Measurements from ENCODE around the gene OR52E6. TPM values are rescaled to one million over a fixed set of nuclear protein-coding genes. Genes with fewer than 3 reads are reported as not detected.

The OR52E6 gene
- total RNA-seq, 1 donor from 2014 or later, result not detected

Other genes with a start within 250 kb of the OR52E6 start
- 10.1 TPM for gene TRIM6, start 245.3 kb downstream of the OR52E6 start, total RNA-seq (ENCODE audit: unreplicated experiment)
- 0.64 TPM for gene TRIM34, start 216.9 kb downstream of the OR52E6 start, total RNA-seq (ENCODE audit: unreplicated experiment)
- gene TRIM5, start 156.8 kb downstream of the OR52E6 start, total RNA-seq (ENCODE audit: unreplicated experiment), result 114 TPM
- 1.2 TPM for gene TRIM22, start 152.1 kb downstream of the OR52E6 start, total RNA-seq (ENCODE audit: unreplicated experiment)
- gene OR56B1, start 105.4 kb downstream of the OR52E6 start, total RNA-seq (ENCODE audit: unreplicated experiment), result not detected
- gene OR52N4, start 87.7 kb downstream of the OR52E6 start, total RNA-seq (ENCODE audit: unreplicated experiment), result not detected
- 6.8 TPM for gene OR52N5, start 58.5 kb downstream of the OR52E6 start, total RNA-seq (ENCODE audit: unreplicated experiment)
- gene OR52N1, start 50.6 kb downstream of the OR52E6 start, total RNA-seq (ENCODE audit: unreplicated experiment), result 13.6 TPM
- not detected for gene OR52N2, start 33.0 kb downstream of the OR52E6 start, total RNA-seq (ENCODE audit: unreplicated experiment)
- gene OR52E8, start 15.8 kb upstream of the OR52E6 start, total RNA-seq (ENCODE audit: unreplicated experiment), result not detected
- gene OR52E4, start 38.7 kb upstream of the OR52E6 start, total RNA-seq (ENCODE audit: unreplicated experiment), result not detected
- gene OR52E5, start 51.3 kb upstream of the OR52E6 start, total RNA-seq (ENCODE audit: unreplicated experiment), result not detected
- not detected for gene OR56A3, start 100.4 kb upstream of the OR52E6 start, total RNA-seq (ENCODE audit: unreplicated experiment)
- not detected for gene OR56A5, start 126.6 kb upstream of the OR52E6 start, total RNA-seq (ENCODE audit: unreplicated experiment)
- gene OR52L1, start 145.1 kb upstream of the OR52E6 start, total RNA-seq (ENCODE audit: unreplicated experiment), result not detected
- 0.13 TPM for gene OR56A4, start 165.0 kb upstream of the OR52E6 start, total RNA-seq (ENCODE audit: unreplicated experiment)
- 0.03 TPM for gene OR56A1, start 188.9 kb upstream of the OR52E6 start, total RNA-seq (ENCODE audit: unreplicated experiment)

Measured in endothelial cell (in vitro differentiated cells).